NCI-H2107 treated with DMSO at 0.1 percent for 48 hours (cell line): ENCODE data around the gene SHMT2.
A peak's percentile ranks its signal among the peaks of the same experiment; 100 is the strongest.

ENCODE experiments used
- DNase-seq: peaks from one replicate; lab custom pipeline; 2025; ENCODE audit not compliant: unreplicated experiment; lab: John Stamatoyannopoulos, UW

The SHMT2 gene

GRCh38 chr12:57238854-57239554 lies 9.5 kb downstream of the SHMT2 start:
- peak; percentile 85 for DNase-seq

GRCh38 chr12:57239587-57240065 lies 10.1 kb downstream of the SHMT2 start:
- peak; percentile 52 for DNase-seq

- DNase-seq = peak; percentile 63
These were observed 10.8 kb downstream of the SHMT2 start for GRCh38 chr12:57240066-57240921.

- DNase-seq = no peak
These were observed 11.5 kb downstream of the SHMT2 start for GRCh38 chr12:57240926-57241401.

- DNase-seq = no peak
These were observed 12.1 kb downstream of the SHMT2 start for GRCh38 chr12:57241402-57242310.

GRCh38 chr12:57242329-57242690 lies 12.8 kb downstream of the SHMT2 start:
- DNase-seq = peak; percentile 74

- DNase-seq = peak; percentile 83
These were observed 13.4 kb downstream of the SHMT2 start for GRCh38 chr12:57242691-57243454.

GRCh38 chr12:57243521-57244311 lies 14.2 kb downstream of the SHMT2 start:
- DNase-seq = peak; percentile 82

GRCh38 chr12:57244312-57244696 lies 14.8 kb downstream of the SHMT2 start:
- no peak for DNase-seq

- DNase-seq = no peak
These were observed 17.5 kb downstream of the SHMT2 start for GRCh38 chr12:57247041-57247440.

- no peak for DNase-seq
These were observed 19.6 kb downstream of the SHMT2 start for GRCh38 chr12:57248934-57249742.

- no peak for DNase-seq
These were observed 21.0 kb downstream of the SHMT2 start for GRCh38 chr12:57250541-57250940.

- no peak for DNase-seq
These were observed 21.4 kb downstream of the SHMT2 start, which contains the start of gene STAC3 for GRCh38 chr12:57250956-57251355. TSS of gene STAC3 (minus strand) at chr12:57251187. CDS start at chr12:57249636, 1,551 bp downstream.

- DNase-seq = no peak
These were observed 25.2 kb downstream of the SHMT2 start for GRCh38 chr12:57254506-57255280.

GRCh38 chr12:57255916-57256315 lies 26.4 kb downstream of the SHMT2 start:
- no peak for DNase-seq

- no peak for DNase-seq
These were observed 29.8 kb downstream of the SHMT2 start for GRCh38 chr12:57258977-57259970.

GRCh38 chr12:57260366-57260765 lies 30.9 kb downstream of the SHMT2 start:
- DNase-seq = no peak
